ENCODE measurements around the gene PLXDC2.

Gene PLXDC2

GRCh38 chr10:19904202-19904661, 88.0 kb downstream of the PLXDC2 start:
- no peak overlapping the region for H3K27ac ChIP-seq
- no peak for DNase-seq (ENCODE audit: low read depth, low spot score)

DNA sequence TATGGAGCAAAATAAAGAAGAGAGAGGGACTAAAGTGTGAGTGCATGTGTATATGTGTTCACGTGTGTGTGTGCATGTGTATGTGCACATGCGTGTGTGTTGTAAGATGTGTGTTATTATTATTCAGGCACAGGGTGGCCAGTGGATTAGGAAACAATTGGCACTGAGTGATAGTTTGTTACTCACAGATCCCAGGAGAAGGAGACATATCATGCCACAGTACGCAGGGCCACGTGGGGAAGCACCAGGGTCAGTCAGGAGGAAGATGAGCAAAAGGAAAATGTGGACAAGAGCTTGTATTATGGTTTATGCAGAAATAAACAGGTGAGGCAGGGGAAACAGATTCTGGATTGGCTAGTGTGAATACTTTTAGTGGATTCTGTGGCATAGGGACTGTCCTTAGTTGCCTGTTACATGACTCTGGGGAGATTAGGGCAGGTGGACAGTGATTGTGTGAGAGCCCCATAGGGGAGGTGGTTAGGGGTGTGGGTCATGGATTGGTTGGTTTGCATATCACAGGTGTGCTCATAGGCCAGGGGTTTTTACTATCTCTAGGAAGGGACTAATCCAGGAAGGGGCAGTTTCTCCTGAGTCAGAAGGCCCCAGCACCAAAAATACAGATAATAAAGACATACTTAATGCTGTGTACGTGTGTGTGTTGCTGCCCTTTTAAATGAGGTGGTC, 90.0 kb downstream of the PLXDC2 start:
- no peak overlapping the region for H3K27ac ChIP-seq
- no peak for DNase-seq (ENCODE audit: low read depth, low spot score)

- DNase-seq (ENCODE audit: low read depth, low spot score) = no peak
- H3K27ac ChIP-seq = peak overlapping the region; percentile 33
These were observed 92.9 kb downstream of the PLXDC2 start for GRCh38 chr10:19908991-19909696.

GRCh38 chr10:19911886-19912285, 95.7 kb downstream of the PLXDC2 start:
- H3K27ac ChIP-seq = no peak overlapping the region

DNA sequence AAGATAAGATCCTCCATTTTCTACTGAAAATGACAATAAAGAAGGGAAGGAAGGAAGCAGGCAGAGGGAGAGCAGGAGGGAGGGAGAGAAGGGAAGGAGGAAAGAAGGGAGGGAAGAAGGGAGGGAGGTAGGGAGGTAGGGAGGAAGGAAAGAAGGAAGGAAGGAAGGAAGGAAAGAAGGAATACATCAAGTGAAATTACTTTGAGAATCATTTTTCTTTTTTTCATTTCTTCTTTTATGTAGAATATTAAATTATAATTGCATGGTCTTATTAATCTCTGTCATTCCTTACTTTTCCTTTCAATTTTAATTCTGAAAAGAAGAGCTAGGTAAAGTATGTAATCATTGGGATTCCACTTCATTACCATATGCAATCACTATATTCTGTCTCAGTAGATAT, 97.8 kb downstream of the PLXDC2 start:
- no peak for DNase-seq (ENCODE audit: low read depth, low spot score)
- no peak overlapping the region for H3K27ac ChIP-seq

More at GRCh38 chr10:19911886-19912285, 95.7 kb downstream of the PLXDC2 start:
- DNase-seq (ENCODE audit: low read depth, low spot score) = no peak

DNA sequence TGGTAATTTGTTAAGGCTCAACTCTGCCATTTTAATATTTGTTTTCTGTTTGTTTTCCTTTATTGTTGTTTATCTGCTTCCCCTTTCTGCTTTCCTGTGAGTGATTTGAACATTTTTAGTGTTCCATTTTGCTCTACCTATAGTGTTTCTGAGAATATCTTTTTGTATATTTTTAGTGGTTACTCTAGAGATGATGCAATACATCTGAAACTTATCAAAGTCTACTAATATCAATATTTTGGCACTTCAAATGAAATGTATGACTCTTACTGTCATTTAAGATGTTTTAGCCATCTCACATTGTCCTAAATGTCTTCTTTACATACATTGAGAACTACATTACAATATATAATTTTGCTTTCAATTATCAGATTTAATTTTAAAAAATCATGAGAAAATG, 98.9 kb downstream of the PLXDC2 start:
- H3K27ac ChIP-seq = no peak overlapping the region
- no peak for DNase-seq (ENCODE audit: low read depth, low spot score)

- H3K27ac ChIP-seq = no peak overlapping the region
- no peak for DNase-seq (ENCODE audit: low read depth, low spot score)
These were observed 99.6 kb downstream of the PLXDC2 start for GRCh38 chr10:19915816-19916215.

GRCh38 chr10:19917751-19918478, 101.7 kb downstream of the PLXDC2 start:
- H3K27ac ChIP-seq = peak overlapping the region; percentile 70
- DNase-seq (ENCODE audit: low read depth, low spot score) = no peak

- DNase-seq (ENCODE audit: low read depth, low spot score) = no peak
- peak overlapping the region; percentile 70 for H3K27ac ChIP-seq
These were observed 102.6 kb downstream of the PLXDC2 start for GRCh38 chr10:19918794-19919193.

- no peak for DNase-seq (ENCODE audit: low read depth, low spot score)
- peak overlapping the region; percentile 70 for H3K27ac ChIP-seq
These were observed 103.4 kb downstream of the PLXDC2 start for GRCh38 chr10:19919671-19920070.

DNA sequence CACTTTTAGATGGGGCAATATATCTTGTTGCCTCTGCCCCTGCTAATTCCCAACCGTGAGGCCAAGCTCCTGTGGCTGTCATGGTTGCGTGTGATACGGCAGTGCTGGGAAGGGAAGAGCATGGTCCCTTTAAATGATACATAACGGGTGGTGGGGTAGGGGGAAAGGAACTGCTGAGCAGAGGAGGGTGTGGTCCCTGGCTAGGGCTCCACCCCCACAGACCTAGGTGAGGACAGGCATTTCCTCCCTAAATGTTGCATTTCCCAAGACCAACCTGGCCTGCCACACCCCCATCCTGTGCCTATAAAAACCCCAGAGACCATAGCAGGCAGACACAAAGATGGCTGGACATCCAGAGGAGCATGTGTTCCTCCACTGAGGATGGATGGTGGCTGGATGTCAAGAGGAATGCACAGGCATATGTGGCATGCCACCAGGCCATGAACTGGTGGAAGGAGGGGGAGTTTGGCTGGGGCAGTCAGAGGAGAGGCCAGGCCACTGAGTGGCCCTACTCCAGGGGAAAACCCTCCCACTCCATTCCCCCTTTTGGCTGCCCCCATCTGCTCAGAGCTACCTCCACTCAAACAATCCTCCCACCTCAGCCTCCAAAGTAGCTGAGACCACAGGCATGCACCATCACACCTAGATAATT, 104.0 kb downstream of the PLXDC2 start:
- H3K27ac ChIP-seq = no peak overlapping the region
- no peak for DNase-seq (ENCODE audit: low read depth, low spot score)

DNA sequence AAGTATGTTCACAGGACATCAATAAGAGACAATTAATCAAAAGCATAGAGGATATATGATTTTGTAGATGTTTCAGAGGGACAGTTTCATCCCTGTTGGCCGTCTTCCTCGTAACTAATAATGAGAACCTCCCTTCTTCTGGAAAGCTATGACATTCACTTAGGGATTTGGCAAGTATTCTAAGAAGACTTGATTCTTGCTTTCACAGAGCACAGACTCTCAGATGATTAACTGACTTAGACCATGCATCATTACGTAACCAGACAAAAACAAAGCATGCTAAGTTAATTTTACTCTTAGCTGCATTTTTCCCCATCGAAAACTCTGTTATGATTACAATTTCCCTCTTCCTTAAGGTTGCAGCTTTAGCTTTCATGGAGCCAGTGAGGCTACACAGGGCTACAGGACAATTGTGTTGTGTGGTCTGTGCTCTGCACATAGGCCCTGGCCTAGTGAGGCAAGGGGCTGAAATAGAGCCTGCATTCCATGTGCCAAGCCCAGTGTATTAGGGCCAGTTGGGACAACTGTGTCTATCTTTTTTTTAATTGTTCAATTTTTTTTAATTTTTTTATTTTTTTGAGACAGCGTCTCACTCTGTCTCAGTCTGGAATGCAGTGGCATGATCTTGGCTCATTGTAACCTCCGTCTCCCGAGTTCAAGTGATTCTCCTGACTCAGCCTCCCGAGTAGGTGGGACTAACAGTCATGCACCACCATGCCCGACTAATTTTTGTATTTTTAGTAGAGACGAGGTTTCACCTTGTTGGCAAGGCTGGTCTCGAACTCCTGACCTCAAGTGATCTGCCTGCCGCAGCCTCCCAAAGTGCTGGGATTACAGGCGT, 105.3 kb downstream of the PLXDC2 start:
- no peak for DNase-seq (ENCODE audit: low read depth, low spot score)
- H3K27ac ChIP-seq = peak overlapping the region; percentile 84

- DNase-seq (ENCODE audit: low read depth, low spot score) = peak; percentile 82
- peak overlapping the region; percentile 84 for H3K27ac ChIP-seq
These were observed 106.2 kb downstream of the PLXDC2 start for GRCh38 chr10:19922236-19922963.

DNA sequence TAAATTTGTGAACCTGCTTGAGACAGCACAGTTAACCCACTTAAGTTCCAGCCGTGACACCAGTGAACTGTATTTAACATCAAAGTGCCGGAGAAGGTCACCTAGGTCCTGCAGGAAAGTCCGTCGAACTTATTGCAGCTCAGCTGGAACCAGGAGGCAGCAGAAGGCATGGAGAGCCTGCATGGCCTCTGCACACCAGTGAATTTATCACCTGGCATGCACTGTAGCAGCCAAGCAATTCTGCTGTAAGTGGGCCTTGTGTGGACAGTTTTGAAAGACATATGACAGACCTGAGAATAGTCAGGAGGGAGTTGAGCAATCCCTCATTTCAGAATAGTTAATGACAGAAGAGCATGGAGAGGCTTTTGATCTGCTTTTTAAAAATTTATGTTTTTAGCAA, 108.8 kb downstream of the PLXDC2 start:
- no peak overlapping the region for H3K27ac ChIP-seq
- no peak for DNase-seq (ENCODE audit: low read depth, low spot score)

DNA sequence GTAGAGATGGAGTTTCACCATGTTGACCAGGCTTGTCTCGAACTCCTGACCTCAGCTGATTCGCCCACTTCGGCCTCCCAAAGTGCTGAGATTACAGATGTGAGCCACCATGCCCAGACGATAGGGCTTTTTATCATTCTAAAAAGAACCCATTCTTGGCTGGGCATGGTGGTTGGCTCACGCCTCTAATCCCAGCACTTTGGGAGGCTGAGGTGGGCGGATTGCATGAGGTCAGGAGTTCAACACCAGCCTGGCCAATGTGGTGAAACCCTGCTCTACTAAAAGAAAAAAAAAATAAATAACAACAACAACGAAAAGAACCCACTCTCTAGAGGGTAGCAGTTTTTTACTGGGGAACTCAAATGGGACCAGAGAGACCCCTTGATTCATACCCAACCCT, 112.7 kb downstream of the PLXDC2 start:
- DNase-seq (ENCODE audit: low read depth, low spot score) = no peak
- peak overlapping the region; percentile 47 for H3K27ac ChIP-seq

- peak overlapping the region; percentile 47 for H3K27ac ChIP-seq
- no peak for DNase-seq (ENCODE audit: low read depth, low spot score)
These were observed 113.4 kb downstream of the PLXDC2 start for GRCh38 chr10:19929506-19930140.

DNA sequence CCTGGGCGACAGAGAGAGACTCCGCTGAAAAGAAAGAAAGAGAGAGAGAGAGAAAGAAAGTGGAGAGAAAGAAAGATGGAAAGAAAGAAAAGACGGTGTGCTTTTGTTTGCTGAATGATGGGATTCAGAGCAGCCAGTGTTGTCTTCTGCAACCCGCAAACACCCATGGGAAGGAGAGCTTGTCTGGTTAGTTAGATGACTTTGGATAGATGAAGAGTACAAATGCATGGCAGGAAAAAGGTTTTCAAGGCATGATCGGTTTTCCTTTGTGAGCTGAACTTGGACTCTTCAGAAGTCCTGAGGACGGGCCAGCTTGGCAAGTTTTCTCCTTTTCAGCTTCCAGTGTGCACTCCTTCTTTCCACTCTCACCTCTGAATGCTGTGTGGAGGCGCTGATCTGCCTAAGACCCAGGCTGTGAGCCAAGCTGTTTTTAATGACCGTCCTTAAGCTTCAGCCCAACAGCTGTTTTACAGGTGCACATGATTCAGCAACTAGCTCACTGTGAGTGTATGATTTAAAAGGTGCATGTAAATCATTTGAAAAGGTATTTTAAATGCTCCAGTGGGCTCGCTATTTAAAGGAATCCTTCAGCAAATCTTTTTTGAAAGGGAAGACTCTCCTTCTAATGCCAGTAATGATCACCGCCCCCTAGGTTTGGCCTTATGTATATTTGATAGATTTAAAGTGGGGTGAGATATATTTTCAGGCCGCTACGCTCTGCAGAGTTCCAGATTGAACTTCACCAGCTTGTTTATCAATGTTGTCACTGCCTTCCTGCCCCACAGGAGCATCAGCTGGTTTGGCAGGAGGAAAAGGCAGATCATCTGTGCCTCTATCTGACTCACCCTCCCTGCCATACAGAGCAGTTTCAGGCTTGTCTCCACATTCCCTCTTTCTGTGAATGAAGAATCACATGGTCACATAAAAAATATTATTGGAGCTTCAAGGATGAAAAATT, 115.0 kb downstream of the PLXDC2 start:
- peak overlapping the region; percentile 66 for H3K27ac ChIP-seq
- DNase-seq (ENCODE audit: low read depth, low spot score) = peak; percentile 86

Measured in epithelial cell of prostate (primary cell).